Activated naive CD8-positive, alpha-beta T cell (primary cell): ENCODE data around the gene RSBN1L.

Experiments
- H3K27ac Mint-ChIP-seq: one replicate; pipeline ENCODE4 v1.8.0; 2021; ENCODE audit warnings: mixed read lengths
- H3K27me3 Mint-ChIP-seq: one replicate; pipeline ENCODE4 v1.8.0; 2021; ENCODE audit warnings: mixed read lengths
- H3K36me3 Mint-ChIP-seq: one replicate; pipeline ENCODE4 v1.8.0; 2021; ENCODE audit warnings: mixed read lengths
- H3K4me1 Mint-ChIP-seq: one replicate; pipeline ENCODE4 v1.8.0; 2021; ENCODE audit warnings: low read depth, mixed read lengths
- H3K4me3 Mint-ChIP-seq: one replicate; pipeline ENCODE4 v1.8.0; 2021; ENCODE audit warnings: mild to moderate bottlenecking, mixed read lengths
- H3K9me3 Mint-ChIP-seq: one replicate; pipeline ENCODE4 v1.8.0; 2021; ENCODE audit warnings: low read depth, mixed read lengths

RSBN1L gene

DNA sequence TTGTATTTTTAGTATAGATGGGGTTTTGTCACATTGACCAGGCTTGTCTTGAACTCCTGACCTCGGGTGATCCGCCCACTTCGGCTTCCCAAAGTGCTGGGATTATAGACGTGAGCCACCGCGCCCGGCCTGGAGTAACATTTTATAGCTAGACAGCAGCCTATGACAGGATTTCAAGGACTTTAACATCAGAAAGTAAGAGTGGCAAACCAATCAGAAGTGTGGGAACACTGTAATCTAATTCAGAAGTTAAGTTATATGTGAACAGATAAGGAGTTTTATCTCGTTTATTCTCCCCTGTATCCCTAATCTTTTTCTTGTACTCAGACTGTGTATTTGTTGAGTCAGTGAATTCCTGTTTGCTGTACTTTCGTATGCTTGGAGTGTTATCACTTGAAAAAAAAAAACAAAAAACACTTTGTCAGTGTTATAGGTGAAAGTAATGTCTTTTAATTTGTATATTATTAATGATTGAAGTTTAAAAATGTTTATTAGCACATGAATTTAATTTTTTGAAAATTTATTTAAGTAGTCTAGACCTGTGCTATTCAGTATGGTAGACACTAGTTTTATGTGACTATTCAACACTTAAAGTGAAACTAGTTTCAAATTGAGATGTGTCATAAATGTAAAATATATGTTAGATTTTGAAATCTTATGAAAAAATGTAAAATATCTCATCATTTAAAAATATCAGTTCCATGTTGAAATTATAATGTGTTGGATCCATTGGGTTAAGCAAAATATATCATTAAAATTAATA is 38.6 kb downstream of the RSBN1L start:
- H3K4me1 Mint-ChIP-seq = peaks cover 35% of the 10 kb centered on the region
- H3K36me3 Mint-ChIP-seq = peaks cover 2% of the 10 kb centered on the region
- peak overlapping the region; percentile 58 for H3K27ac Mint-ChIP-seq

DNA sequence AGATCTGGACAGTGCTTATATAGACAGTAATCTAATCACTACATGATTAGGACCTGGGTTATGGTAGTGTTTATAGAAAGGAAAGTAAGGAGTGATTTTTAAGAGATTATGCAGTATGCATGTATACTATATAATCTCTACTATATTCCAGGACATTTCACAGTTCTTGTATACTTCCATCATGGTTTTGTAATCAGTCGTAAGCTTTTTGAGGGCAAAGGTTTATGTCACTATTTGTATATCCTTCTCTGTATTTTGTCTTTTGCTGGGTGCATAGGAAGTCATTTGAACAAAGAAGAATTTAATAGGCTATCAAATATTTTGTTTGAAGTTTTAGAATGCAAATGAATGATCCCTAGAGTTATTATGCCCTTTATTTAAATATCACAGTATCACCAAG is 39.2 kb downstream of the RSBN1L start:
- Mint-ChIP-seq H3K27ac (peak overlapping the region; percentile 28), H3K36me3 (peaks cover 4% of the 10 kb centered on the region)

More for the DNA sequence above, 38.6 kb downstream of the RSBN1L start:
- Mint-ChIP-seq H3K27me3 (no peaks in the 10 kb centered on the region), H3K4me3 (no peak overlapping the region), H3K9me3 (no peaks in the 10 kb centered on the region)

DNA sequence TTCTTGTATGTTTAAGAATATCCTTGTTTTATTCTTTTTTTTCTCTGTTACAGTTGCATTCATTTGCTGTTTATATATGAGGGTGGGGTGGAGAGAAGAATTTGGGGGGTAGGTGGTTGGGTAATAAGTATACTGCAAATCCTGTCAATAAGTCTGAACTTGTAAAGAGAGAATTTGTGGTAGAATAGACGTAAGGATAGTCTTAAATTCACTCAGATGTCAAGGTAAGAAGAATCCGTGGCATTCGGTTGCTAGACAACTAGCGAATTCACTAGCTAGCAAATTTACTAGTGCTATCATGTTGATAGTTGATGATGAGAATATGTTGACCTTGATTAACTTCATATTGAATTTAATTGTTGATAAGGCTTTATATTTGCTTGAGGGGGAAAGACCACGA is 40.7 kb downstream of the RSBN1L start:
- H3K27ac Mint-ChIP-seq = no peak overlapping the region
- H3K4me3 Mint-ChIP-seq = no peak overlapping the region
- peaks cover 4% of the 10 kb centered on the region for H3K36me3 Mint-ChIP-seq
- H3K9me3 Mint-ChIP-seq = no peaks in the 10 kb centered on the region
- H3K4me1 Mint-ChIP-seq = peaks cover 21% of the 10 kb centered on the region
- H3K27me3 Mint-ChIP-seq = no peaks in the 10 kb centered on the region

More for the DNA sequence above, 39.2 kb downstream of the RSBN1L start:
- Mint-ChIP-seq H3K27me3 (no peaks in the 10 kb centered on the region), H3K4me1 (peaks cover 33% of the 10 kb centered on the region), H3K4me3 (no peak overlapping the region), H3K9me3 (no peaks in the 10 kb centered on the region)

DNA sequence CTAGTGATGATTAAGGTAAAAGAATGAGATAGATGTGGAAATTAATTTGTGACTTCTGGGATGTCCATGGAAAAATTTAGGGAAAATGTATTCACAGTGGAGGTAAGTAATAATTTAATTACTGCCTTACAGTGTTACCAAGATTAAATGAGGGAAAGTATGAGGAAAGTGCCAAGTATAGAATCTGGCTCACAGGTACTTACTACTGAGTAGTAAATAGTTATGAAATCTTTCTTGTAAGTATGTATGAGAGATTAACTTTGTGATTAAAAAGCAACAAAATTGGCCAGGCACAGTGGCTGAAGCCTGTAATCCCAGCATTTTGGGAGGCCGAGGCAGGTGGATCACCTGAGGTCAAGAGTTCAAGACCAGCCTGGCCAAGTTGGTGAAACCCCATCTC is 42.1 kb downstream of the RSBN1L start:
- Mint-ChIP-seq H3K27me3 (no peaks in the 10 kb centered on the region), H3K9me3 (no peaks in the 10 kb centered on the region), H3K4me1 (peaks cover 12% of the 10 kb centered on the region), H3K27ac (no peak overlapping the region), H3K4me3 (no peak overlapping the region), H3K36me3 (peaks cover 5% of the 10 kb centered on the region)

DNA sequence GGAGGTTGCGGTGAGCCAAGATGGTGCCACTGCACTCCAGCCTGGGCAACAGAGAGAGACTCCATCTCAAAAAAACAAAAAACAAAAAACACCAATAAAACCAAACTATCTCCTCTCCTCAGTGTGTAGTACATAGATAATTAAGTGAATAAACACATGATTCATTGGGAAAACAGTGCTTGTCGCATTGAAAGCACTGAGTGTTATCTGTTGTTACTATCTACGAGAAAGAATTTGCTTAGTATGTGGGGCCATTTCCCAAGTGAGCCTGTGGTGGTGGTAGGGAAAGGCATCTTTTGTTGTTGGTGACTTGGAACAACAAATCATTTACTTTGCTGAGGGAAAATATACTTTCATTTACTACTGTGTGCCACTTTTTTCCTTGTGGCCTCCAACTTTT is 42.6 kb downstream of the RSBN1L start:
- H3K4me3 Mint-ChIP-seq = no peak overlapping the region
- H3K27ac Mint-ChIP-seq = peak overlapping the region; percentile 61
- H3K4me1 Mint-ChIP-seq = peaks cover 15% of the 10 kb centered on the region
- H3K36me3 Mint-ChIP-seq = peaks cover 7% of the 10 kb centered on the region
- no peaks in the 10 kb centered on the region for H3K27me3 Mint-ChIP-seq
- H3K9me3 Mint-ChIP-seq = no peaks in the 10 kb centered on the region

DNA sequence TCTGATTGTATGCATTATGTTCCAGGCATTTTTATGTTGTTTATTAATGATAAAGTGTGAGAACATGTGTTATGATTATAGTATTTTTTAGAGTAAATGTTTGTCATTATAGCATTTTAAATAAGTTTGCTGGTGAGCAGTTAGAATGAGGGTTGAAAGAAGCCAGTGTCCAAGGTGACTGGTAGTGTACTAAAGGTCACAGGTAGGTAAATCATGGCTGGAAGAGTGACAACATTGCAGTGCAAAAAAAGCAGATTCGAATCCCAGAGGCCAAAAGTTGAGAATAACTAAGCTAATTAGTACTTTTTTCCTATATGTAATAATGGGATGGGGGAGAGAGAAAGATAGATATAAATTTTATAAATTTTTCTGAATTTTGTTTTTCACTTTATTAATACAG is 44.0 kb downstream of the RSBN1L start:
- Mint-ChIP-seq H3K27ac (no peak overlapping the region), H3K4me1 (peaks cover 16% of the 10 kb centered on the region), H3K36me3 (peaks cover 8% of the 10 kb centered on the region), H3K9me3 (no peaks in the 10 kb centered on the region), H3K27me3 (no peaks in the 10 kb centered on the region), H3K4me3 (no peak overlapping the region)

DNA sequence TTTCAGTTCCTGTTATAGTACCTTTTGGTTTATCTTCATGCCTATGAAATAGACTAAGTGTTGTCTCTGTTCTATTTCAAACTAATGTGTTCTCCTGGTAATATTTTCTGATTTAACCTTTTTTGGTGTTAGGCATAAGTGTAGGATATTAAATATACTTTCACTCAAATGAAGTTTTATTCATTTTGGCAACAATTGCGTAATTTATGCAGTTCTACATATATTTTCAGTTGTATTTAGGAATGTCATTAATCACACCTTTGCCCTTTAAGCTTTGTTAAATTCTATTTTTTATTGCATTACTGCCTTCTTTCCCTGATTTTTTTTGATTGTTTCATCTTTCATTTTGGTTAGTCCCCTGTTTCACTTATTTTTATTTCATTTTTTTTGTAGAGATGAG is 47.3 kb downstream of the RSBN1L start:
- Mint-ChIP-seq H3K9me3 (no peaks in the 10 kb centered on the region), H3K27me3 (no peaks in the 10 kb centered on the region), H3K4me3 (no peak overlapping the region), H3K36me3 (peaks cover 8% of the 10 kb centered on the region), H3K27ac (peak overlapping the region; percentile 10), H3K4me1 (peaks cover 31% of the 10 kb centered on the region)

DNA sequence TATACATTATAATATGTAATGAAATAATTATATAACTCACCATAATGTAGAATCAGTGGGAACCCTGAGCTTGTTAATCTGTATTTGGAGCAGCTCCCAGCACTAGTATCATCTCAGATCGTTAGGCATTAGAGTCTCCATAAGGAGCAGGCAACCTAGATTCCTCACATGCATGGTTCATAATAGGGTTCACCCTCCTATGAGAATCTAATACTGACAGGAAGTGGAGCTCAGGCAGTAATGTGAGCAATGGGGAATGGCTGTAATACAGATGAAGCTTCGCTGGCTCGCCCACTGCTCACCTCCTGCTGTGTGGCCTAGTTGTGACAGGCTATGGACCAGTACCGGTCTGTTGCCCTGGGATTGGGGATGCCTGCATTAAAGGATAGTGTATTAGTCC is 49.5 kb downstream of the RSBN1L start:
- Mint-ChIP-seq H3K27ac (no peak overlapping the region), H3K4me3 (no peak overlapping the region), H3K27me3 (no peaks in the 10 kb centered on the region), H3K9me3 (no peaks in the 10 kb centered on the region), H3K4me1 (peaks cover 38% of the 10 kb centered on the region), H3K36me3 (peaks cover 8% of the 10 kb centered on the region)

DNA sequence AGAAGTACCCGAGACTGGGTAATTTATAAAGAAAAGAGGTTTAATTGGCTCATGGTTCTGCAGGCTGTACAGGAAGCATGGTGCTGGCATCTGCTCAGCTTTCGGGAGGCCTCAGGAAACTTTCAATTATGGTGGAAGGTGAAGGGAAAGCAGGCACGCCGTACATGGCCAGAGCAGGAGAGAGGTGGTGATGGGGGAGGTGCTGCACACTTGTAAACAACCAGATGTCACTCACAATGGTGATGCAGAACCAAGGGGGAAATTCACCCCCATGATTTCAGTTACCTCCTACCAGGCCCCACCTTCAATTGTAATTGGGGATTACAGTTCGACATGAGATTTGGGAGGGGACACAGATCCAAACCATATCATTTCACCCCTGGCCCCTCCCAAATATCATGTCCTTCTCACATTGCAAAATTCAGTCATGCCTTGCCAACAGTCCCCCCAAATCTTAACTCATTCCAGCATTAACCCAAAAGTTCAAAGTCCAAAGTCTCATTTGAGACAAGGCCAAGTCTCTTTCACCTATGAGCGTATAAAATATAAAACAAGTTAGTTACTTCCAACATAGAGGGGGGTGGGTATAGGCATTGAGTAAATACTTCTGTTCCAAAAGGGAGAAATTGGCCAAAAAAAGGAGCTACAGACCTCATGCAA is 50.0 kb downstream of the RSBN1L start:
- no peak overlapping the region for H3K27ac Mint-ChIP-seq
- no peak overlapping the region for H3K4me3 Mint-ChIP-seq
- H3K4me1 Mint-ChIP-seq = peaks cover 42% of the 10 kb centered on the region
- H3K9me3 Mint-ChIP-seq = no peaks in the 10 kb centered on the region
- peaks cover 8% of the 10 kb centered on the region for H3K36me3 Mint-ChIP-seq
- H3K27me3 Mint-ChIP-seq = no peaks in the 10 kb centered on the region

DNA sequence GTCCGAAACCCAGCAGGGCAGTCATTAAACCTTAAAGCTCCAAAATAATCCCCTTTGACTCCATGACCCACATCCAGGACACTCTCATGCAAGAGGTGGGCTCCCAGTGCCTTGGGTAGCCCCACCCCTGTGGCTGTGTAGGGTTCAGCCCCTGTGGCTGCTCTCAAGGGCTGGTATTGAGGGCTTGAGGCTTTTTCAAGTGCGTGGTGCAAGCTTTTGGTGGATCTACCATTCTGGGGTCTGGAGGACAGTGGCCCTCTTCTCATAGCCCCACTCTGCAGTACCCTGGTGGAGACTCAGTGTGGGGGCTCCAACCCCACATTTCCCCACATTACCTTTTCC is 50.5 kb downstream of the RSBN1L start:
- Mint-ChIP-seq H3K4me1 (peaks cover 46% of the 10 kb centered on the region), H3K36me3 (peaks cover 8% of the 10 kb centered on the region), H3K27me3 (no peaks in the 10 kb centered on the region), H3K9me3 (no peaks in the 10 kb centered on the region), H3K4me3 (no peak overlapping the region), H3K27ac (no peak overlapping the region)

DNA sequence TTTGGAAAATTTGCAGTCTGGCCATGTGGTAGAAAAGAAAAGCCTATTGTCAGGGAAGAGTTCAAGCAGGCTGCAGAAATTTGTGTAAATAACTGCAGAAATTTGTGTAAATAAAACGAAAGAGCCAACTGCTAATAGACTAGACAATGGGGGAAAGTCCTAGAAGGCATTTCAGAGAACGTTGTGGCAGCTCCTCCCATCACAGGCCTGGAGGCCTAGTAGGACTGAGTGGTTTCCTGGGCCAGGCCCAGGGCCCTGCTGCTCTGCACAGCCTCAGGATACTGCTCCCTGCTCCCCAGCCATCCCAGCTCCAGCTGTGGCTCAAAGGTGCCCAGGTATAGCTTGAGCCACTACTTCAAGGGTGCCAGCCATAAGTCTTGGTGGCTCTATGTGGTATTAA is 50.9 kb downstream of the RSBN1L start:
- H3K27me3 Mint-ChIP-seq = no peaks in the 10 kb centered on the region
- no peak overlapping the region for H3K27ac Mint-ChIP-seq
- no peaks in the 10 kb centered on the region for H3K9me3 Mint-ChIP-seq
- peaks cover 8% of the 10 kb centered on the region for H3K36me3 Mint-ChIP-seq
- no peak overlapping the region for H3K4me3 Mint-ChIP-seq
- peaks cover 48% of the 10 kb centered on the region for H3K4me1 Mint-ChIP-seq

DNA sequence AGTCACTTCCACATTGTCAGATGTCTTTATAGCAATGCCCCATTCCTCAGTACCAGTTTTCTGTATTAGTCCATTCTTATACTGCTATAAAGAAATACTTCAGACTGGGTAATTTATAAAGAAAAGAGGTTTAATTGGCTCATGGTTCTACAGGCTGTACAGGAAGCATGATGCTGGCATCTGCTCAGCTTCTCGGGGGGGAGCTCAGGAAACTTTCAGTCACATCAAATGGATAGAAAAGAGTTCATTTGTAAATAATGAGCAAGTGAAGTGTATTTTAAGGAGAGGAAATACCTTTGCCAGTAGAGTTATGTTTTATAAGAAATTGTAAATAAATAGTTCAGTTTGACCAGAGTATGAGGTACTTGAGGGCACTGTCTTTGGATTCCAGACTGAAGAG is 51.5 kb downstream of the RSBN1L start:
- H3K9me3 Mint-ChIP-seq = no peaks in the 10 kb centered on the region
- H3K27ac Mint-ChIP-seq = peak overlapping the region; percentile 11
- H3K36me3 Mint-ChIP-seq = peaks cover 8% of the 10 kb centered on the region
- no peaks in the 10 kb centered on the region for H3K27me3 Mint-ChIP-seq
- H3K4me1 Mint-ChIP-seq = peaks cover 53% of the 10 kb centered on the region
- no peak overlapping the region for H3K4me3 Mint-ChIP-seq

DNA sequence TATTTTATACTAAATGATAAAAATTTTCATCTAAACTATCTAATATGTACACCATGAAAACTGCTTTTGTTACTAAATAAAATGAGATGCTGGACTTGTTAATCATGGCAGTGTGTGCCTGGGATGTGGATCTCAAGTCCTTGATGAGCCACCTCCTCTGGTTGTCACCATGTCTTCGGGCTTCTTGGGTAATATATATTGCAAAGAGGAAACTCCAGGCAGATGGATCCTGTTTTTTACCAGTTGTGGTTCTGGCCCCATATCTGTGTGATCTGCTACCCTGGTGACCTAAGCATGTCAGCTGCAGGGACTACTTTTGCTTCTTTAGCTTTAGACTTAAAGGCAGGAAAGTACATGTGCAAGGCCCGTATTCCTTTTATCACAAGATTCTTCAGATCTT is 55.8 kb downstream of the RSBN1L start:
- no peaks in the 10 kb centered on the region for H3K27me3 Mint-ChIP-seq
- peaks cover 2% of the 10 kb centered on the region for H3K36me3 Mint-ChIP-seq
- peak overlapping the region; percentile 66 for H3K27ac Mint-ChIP-seq
- H3K4me1 Mint-ChIP-seq = peaks cover 63% of the 10 kb centered on the region
- H3K9me3 Mint-ChIP-seq = no peaks in the 10 kb centered on the region
- H3K4me3 Mint-ChIP-seq = no peak overlapping the region

DNA sequence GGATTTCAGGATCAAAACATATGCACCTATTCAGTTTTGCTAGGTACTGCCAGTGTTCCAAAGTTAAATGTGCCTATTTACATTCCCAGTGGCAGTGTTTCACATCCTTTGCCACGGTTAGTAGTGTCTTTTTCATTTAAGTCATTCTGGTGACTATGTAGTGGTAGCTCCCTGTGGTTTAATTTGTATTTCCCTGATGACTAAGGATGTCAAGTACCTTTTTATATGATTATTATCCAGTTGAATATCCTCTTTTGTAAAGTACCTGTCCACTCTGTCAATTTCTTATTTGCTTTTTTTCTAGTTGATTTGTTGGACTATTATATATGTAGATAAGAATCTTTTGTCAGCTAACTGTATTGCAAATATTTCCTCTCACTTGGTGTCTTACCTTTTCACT is 56.9 kb downstream of the RSBN1L start:
- Mint-ChIP-seq H3K27ac (peak overlapping the region; percentile 71), H3K4me3 (no peak overlapping the region), H3K36me3 (peaks cover 2% of the 10 kb centered on the region), H3K27me3 (no peaks in the 10 kb centered on the region), H3K9me3 (no peaks in the 10 kb centered on the region), H3K4me1 (peaks cover 58% of the 10 kb centered on the region)

DNA sequence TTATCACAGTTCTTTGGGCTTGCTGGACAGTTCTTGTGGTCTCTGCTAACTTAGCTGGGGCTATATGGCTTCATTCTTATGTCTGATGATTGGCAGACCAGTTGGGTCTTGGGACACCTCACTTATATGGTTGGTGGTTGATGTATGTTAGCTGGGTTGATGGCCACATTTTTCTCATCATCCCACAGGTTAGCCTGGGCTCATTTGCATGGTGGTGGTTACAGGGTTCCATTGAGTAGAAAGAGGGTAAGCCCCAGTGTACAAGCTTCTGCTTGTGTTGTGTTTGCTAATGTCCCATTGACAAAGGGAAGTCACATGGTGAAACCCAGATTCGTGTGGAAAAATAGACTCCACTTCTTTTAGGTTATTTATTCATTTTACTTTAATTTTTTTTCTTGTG is 61.3 kb downstream of the RSBN1L start:
- Mint-ChIP-seq H3K9me3 (no peaks in the 10 kb centered on the region), H3K27me3 (no peaks in the 10 kb centered on the region), H3K4me3 (no peak overlapping the region), H3K4me1 (peaks cover 47% of the 10 kb centered on the region), H3K36me3 (no peaks in the 10 kb centered on the region), H3K27ac (peak overlapping the region; percentile 50)
